ENCODE data around the gene MEGF11. TPM values are rescaled to one million over a fixed set of nuclear protein-coding genes. Genes with fewer than 3 reads are reported as not detected.

Gene MEGF11
- total RNA-seq, 1 experiment from 2014 or later = 0.76 TPM

- no peak for DNase-seq
- H3K27me3 ChIP-seq (ENCODE audit: control insufficient read depth, insufficient read depth, low read length) = no peaks in the 10 kb centered on the region
- no peak overlapping the region for H3K4me3 ChIP-seq (ENCODE audit: insufficient read depth, low read depth, low read length)
- H3K36me3 ChIP-seq (replicated peaks; ENCODE audit: control insufficient read depth, insufficient read depth, low read length) = no peaks in the 10 kb centered on the region
These were observed 217.6 kb downstream of the MEGF11 start for GRCh38 chr15:66035901-66036300.

- Histone ChIP-seq H3K36me3 (replicated peaks; ENCODE audit: control insufficient read depth, insufficient read depth, low read length) (no peaks in the 10 kb centered on the region), H3K4me3 (ENCODE audit: insufficient read depth, low read depth, low read length) (no peak overlapping the region), H3K27me3 (ENCODE audit: control insufficient read depth, insufficient read depth, low read length) (no peaks in the 10 kb centered on the region)
- DNase-seq = no peak
These were observed 220.4 kb downstream of the MEGF11 start for GRCh38 chr15:66033143-66033542.

GRCh38 chr15:66032006-66032405 is 221.5 kb downstream of the MEGF11 start:
- H3K27me3 ChIP-seq (ENCODE audit: control insufficient read depth, insufficient read depth, low read length) = no peaks in the 10 kb centered on the region
- DNase-seq = no peak
- no peaks in the 10 kb centered on the region for H3K36me3 ChIP-seq (replicated peaks; ENCODE audit: control insufficient read depth, insufficient read depth, low read length)
- no peak overlapping the region for H3K4me3 ChIP-seq (ENCODE audit: insufficient read depth, low read depth, low read length)

- DNase-seq = no peak
- no peak overlapping the region for H3K4me3 ChIP-seq (ENCODE audit: insufficient read depth, low read depth, low read length)
- no peaks in the 10 kb centered on the region for H3K27me3 ChIP-seq (ENCODE audit: control insufficient read depth, insufficient read depth, low read length)
These were observed 222.9 kb downstream of the MEGF11 start for GRCh38 chr15:66030650-66031049.

GRCh38 chr15:66029650-66030049 is 223.9 kb downstream of the MEGF11 start:
- Histone ChIP-seq H3K27me3 (ENCODE audit: control insufficient read depth, insufficient read depth, low read length) (no peaks in the 10 kb centered on the region), H3K36me3 (replicated peaks; ENCODE audit: control insufficient read depth, insufficient read depth, low read length) (no peaks in the 10 kb centered on the region), H3K4me3 (ENCODE audit: insufficient read depth, low read depth, low read length) (no peak overlapping the region)
- no peak for DNase-seq

More at GRCh38 chr15:66030650-66031049, 222.9 kb downstream of the MEGF11 start:
- no peaks in the 10 kb centered on the region for H3K36me3 ChIP-seq (replicated peaks; ENCODE audit: control insufficient read depth, insufficient read depth, low read length)

GRCh38 chr15:66027268-66027805 is 226.2 kb downstream of the MEGF11 start:
- no peak for DNase-seq
- Histone ChIP-seq H3K36me3 (replicated peaks; ENCODE audit: control insufficient read depth, insufficient read depth, low read length) (no peaks in the 10 kb centered on the region), H3K4me3 (ENCODE audit: insufficient read depth, low read depth, low read length) (no peak overlapping the region), H3K27me3 (ENCODE audit: control insufficient read depth, insufficient read depth, low read length) (no peaks in the 10 kb centered on the region)

- Histone ChIP-seq H3K36me3 (replicated peaks; ENCODE audit: control insufficient read depth, insufficient read depth, low read length) (no peaks in the 10 kb centered on the region), H3K4me3 (ENCODE audit: insufficient read depth, low read depth, low read length) (no peak overlapping the region), H3K27me3 (ENCODE audit: control insufficient read depth, insufficient read depth, low read length) (no peaks in the 10 kb centered on the region)
- DNase-seq = peak; percentile 86
These were observed 227.6 kb downstream of the MEGF11 start for GRCh38 chr15:66025972-66026371.

GRCh38 chr15:66025015-66025452 is 228.5 kb downstream of the MEGF11 start:
- no peak overlapping the region for H3K4me3 ChIP-seq (ENCODE audit: insufficient read depth, low read depth, low read length)
- H3K36me3 ChIP-seq (replicated peaks; ENCODE audit: control insufficient read depth, insufficient read depth, low read length) = no peaks in the 10 kb centered on the region
- no peaks in the 10 kb centered on the region for H3K27me3 ChIP-seq (ENCODE audit: control insufficient read depth, insufficient read depth, low read length)
- no peak for DNase-seq

GRCh38 chr15:66024116-66024515 is 229.4 kb downstream of the MEGF11 start:
- H3K4me3 ChIP-seq (ENCODE audit: insufficient read depth, low read depth, low read length) = no peak overlapping the region
- no peaks in the 10 kb centered on the region for H3K36me3 ChIP-seq (replicated peaks; ENCODE audit: control insufficient read depth, insufficient read depth, low read length)
- no peak for DNase-seq
- no peaks in the 10 kb centered on the region for H3K27me3 ChIP-seq (ENCODE audit: control insufficient read depth, insufficient read depth, low read length)

GRCh38 chr15:66023311-66023972 is 230.1 kb downstream of the MEGF11 start:
- Histone ChIP-seq H3K4me3 (ENCODE audit: insufficient read depth, low read depth, low read length) (no peak overlapping the region), H3K27me3 (ENCODE audit: control insufficient read depth, insufficient read depth, low read length) (no peaks in the 10 kb centered on the region), H3K36me3 (replicated peaks; ENCODE audit: control insufficient read depth, insufficient read depth, low read length) (no peaks in the 10 kb centered on the region)
- peak; percentile 28 for DNase-seq

GRCh38 chr15:66022163-66022525 is 231.4 kb downstream of the MEGF11 start:
- no peaks in the 10 kb centered on the region for H3K27me3 ChIP-seq (ENCODE audit: control insufficient read depth, insufficient read depth, low read length)
- DNase-seq = no peak
- no peak overlapping the region for H3K4me3 ChIP-seq (ENCODE audit: insufficient read depth, low read depth, low read length)
- H3K36me3 ChIP-seq (replicated peaks; ENCODE audit: control insufficient read depth, insufficient read depth, low read length) = no peaks in the 10 kb centered on the region

GRCh38 chr15:66021496-66022162 is 231.9 kb downstream of the MEGF11 start:
- no peak overlapping the region for H3K4me3 ChIP-seq (ENCODE audit: insufficient read depth, low read depth, low read length)
- H3K36me3 ChIP-seq (replicated peaks; ENCODE audit: control insufficient read depth, insufficient read depth, low read length) = no peaks in the 10 kb centered on the region
- H3K27me3 ChIP-seq (ENCODE audit: control insufficient read depth, insufficient read depth, low read length) = no peaks in the 10 kb centered on the region
- no peak for DNase-seq

GRCh38 chr15:66019826-66020398 is 233.6 kb downstream of the MEGF11 start:
- no peaks in the 10 kb centered on the region for H3K27me3 ChIP-seq (ENCODE audit: control insufficient read depth, insufficient read depth, low read length)
- DNase-seq = peak; percentile 69
- H3K36me3 ChIP-seq (replicated peaks; ENCODE audit: control insufficient read depth, insufficient read depth, low read length) = no peaks in the 10 kb centered on the region
- no peak overlapping the region for H3K4me3 ChIP-seq (ENCODE audit: insufficient read depth, low read depth, low read length)

- Histone ChIP-seq H3K27me3 (ENCODE audit: control insufficient read depth, insufficient read depth, low read length) (no peaks in the 10 kb centered on the region), H3K4me3 (ENCODE audit: insufficient read depth, low read depth, low read length) (no peak overlapping the region), H3K36me3 (replicated peaks; ENCODE audit: control insufficient read depth, insufficient read depth, low read length) (no peaks in the 10 kb centered on the region)
- peak; percentile 82 for DNase-seq
These were observed 234.2 kb downstream of the MEGF11 start for GRCh38 chr15:66019368-66019767.

- H3K27me3 ChIP-seq (ENCODE audit: control insufficient read depth, insufficient read depth, low read length) = no peaks in the 10 kb centered on the region
- DNase-seq = no peak
- no peak overlapping the region for H3K4me3 ChIP-seq (ENCODE audit: insufficient read depth, low read depth, low read length)
- no peaks in the 10 kb centered on the region for H3K36me3 ChIP-seq (replicated peaks; ENCODE audit: control insufficient read depth, insufficient read depth, low read length)
These were observed 235.1 kb downstream of the MEGF11 start for GRCh38 chr15:66018488-66018797.
